PC-3 (cell line): ENCODE measurements around the gene ATP2B3. TPM values are rescaled to one million over a fixed set of nuclear protein-coding genes. Genes with fewer than 3 reads are reported as not detected.

Experiments used
- ATAC-seq: fragments of 200-7000 bp; cut with Tn5 transposase; 2 replicates; pipeline ENCODE4 v1.9.1; 2020; ENCODE audit warnings: mild to moderate bottlenecking, moderate library complexity
- Bru-seq: library from RNA; stranded (reverse); fragments of 400-500 nt; gene quantifications from one replicate; lab custom pipeline; 2021; lab: Mats Ljungman, UMichigan
- BruChase-seq, 2 experiments: library from RNA; stranded (reverse); fragments of 400-500 nt; gene quantifications; one replicate each; lab custom pipeline; 2021; lab: Mats Ljungman, UMichigan
- BruUV-seq: library from RNA; stranded (reverse); fragments of 400-500 nt; replicated peaks from 2 replicates; lab custom pipeline; 2021; lab: Mats Ljungman, UMichigan
- CTCF ChIA-PET: fragments of 300-600 bp; sonication (Branson Sonifier 250); formaldehyde crosslinking; loops from one replicate; lab custom pipeline; 2022; ENCODE audit warnings: antibody characterized with exemption; lab: Charles Lee
- POLR2A ChIA-PET: fragments of 300-600 bp; sonication (Branson Sonifier 250); formaldehyde crosslinking; loops from one replicate; lab custom pipeline; 2022; ENCODE audit warnings: antibody characterized with exemption; ENCODE audit not compliant: unreplicated experiment; lab: Charles Lee
- DNase-seq: peaks from one replicate; pipeline ENCODE4 v3.0.0-alpha.2; 2015
- H2AFZ ChIP-seq: fragments of 300-600 bp; sonication (generic); 2 replicates; pipeline ENCODE4 v1.6.0; 2016; ENCODE audit warnings: antibody characterized with exemption, low read length
- H3F3A ChIP-seq: fragments of 300-600 bp; sonication (generic); one replicate; pipeline ENCODE4 v1.6.0; 2017; ENCODE audit warnings: antibody characterized with exemption, low read length, control low read depth, mild to moderate bottlenecking; ENCODE audit not compliant: unreplicated experiment
- H3K27ac ChIP-seq: fragments of 300-600 bp; sonication (generic); 2 replicates; pipeline ENCODE4 v1.5.1; 2016; ENCODE audit warnings: mild to moderate bottlenecking, low read length
- H3K27me3 ChIP-seq: fragments of 300-600 bp; sonication (generic); 2 replicates; pipeline ENCODE4 v1.6.1; 2016; ENCODE audit warnings: low read length, mixed read lengths
- H3K36me3 ChIP-seq: fragments of 300-600 bp; sonication (generic); 2 replicates; pipeline ENCODE4 v1.6.1; 2016; ENCODE audit warnings: low read depth, mixed run types, low read length, mixed read lengths
- H3K4me1 ChIP-seq: fragments of 300-600 bp; sonication (generic); 2 replicates; pipeline ENCODE4 v1.5.1; 2016; ENCODE audit warnings: low read length; ENCODE audit not compliant: insufficient read depth
- H3K4me2 ChIP-seq: fragments of 300-600 bp; sonication (generic); 2 replicates; pipeline ENCODE4 v1.6.0; 2016; ENCODE audit warnings: low read length
- H3K4me3 ChIP-seq: fragments of 300-600 bp; sonication (generic); 2 replicates; pipeline ENCODE4 v1.5.1; 2016; ENCODE audit warnings: mild to moderate bottlenecking, low read length, mixed read lengths
- H3K79me2 ChIP-seq: fragments of 300-600 bp; sonication (generic); 2 replicates; pipeline ENCODE4 v1.6.1; 2017; ENCODE audit warnings: low read length, mixed read lengths
- H3K9ac ChIP-seq: fragments of 300-600 bp; sonication (generic); 2 replicates; pipeline ENCODE4 v1.6.0; 2016; ENCODE audit warnings: mild to moderate bottlenecking, low read length
- H3K9me2 ChIP-seq: fragments of 300-600 bp; sonication (generic); replicated peaks from 2 replicates; pipeline ENCODE4 v1.6.1; 2016; ENCODE audit warnings: mixed run types, low read length, mixed read lengths
- H3K9me3 ChIP-seq: fragments of 300-600 bp; sonication (generic); 2 replicates; pipeline ENCODE4 v1.6.1; 2016; ENCODE audit warnings: low read length, mixed read lengths
- H4K20me1 ChIP-seq: fragments of 300-600 bp; sonication (generic); 2 replicates; pipeline ENCODE4 v1.6.1; 2016; ENCODE audit warnings: low read length, mixed read lengths
- EZH2 ChIP-seq: fragments of 300-600 bp; sonication (generic); IDR thresholded peaks from one replicate; pipeline ENCODE4 v1.6.1; 2017; ENCODE audit warnings: antibody characterized with exemption, mild to moderate bottlenecking, low read length; ENCODE audit not compliant: unreplicated experiment
- EZH2phosphoT487 ChIP-seq: fragments of 300-600 bp; sonication (generic); IDR thresholded peaks from 2 replicates; pipeline ENCODE4 v1.6.1; 2018; ENCODE audit warnings: mild to moderate bottlenecking, antibody characterized with exemption, low read length, borderline replicate concordance
- intact Hi-C: fragments of 100-400 bp; cut with micrococcal nuclease; formaldehyde crosslinking; loops from 2 replicates; pipeline ENCODE4 v1.9.0; 2023
- long read RNA-seq: library from polyadenylated mRNA; unstranded; transcript quantifications from one replicate; pipeline ENCODE4 v2.0.0, GENCODE V29; 2021; ENCODE audit not compliant: unreplicated experiment
- total RNA-seq: library from RNA; depleted of rRNA; stranded (reverse); fragments of >200 nt; gene quantifications from 2 replicates; pipeline ENCODE4 v1.2.3, GENCODE V29; 2014; rRNA removed
- TF ChIP-seq, protein P1 (sequence below): fragments of 300-600 bp; sonication (generic); conservative IDR thresholded peaks from 2 replicates; pipeline ENCODE4 v1.5.1; 2017; ENCODE audit warnings: antibody characterized with exemption, low read depth, mild to moderate bottlenecking, low read length

Gene ATP2B3
- total RNA-seq (not detected in 2 replicates), Bru-seq, nascent RNA (percentile 1 among the genes with signal in this experiment), BruChase-seq, experiment 1, labeled RNA remaining after a 6-hour chase (percentile 3 among the genes with signal in this experiment), BruChase-seq, experiment 2, labeled RNA remaining after a 2-hour chase (percentile 1 among the genes with signal in this experiment)
- long read RNA-seq: 0 reads

DNA sequence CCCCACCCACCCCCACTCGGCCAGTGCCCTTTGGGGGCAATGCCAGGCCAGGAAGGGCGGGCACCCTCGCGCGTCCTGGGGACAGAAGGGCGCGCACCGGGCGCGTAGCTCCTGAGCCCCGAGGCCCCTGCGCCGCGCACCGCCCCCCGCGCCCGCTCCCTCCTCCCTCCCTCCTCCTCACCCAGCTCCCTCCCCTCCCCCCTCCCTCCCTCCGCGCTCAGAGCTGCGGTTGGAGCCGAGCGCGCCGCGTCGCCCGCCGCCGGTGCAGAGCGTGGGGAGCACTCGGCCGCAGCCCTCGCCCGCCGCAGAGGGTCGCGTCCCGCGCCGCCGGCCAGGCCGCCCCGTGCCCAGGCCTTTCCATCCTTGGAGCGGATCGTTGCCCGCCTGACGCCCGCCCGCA lies at the start of gene ATP2B3:
TSS of gene ATP2B3 (plus strand) at position 220 of the 400 bp plus-strand sequence. CDS start 18,606 bp downstream, outside the sequence.
- H3K9ac ChIP-seq: no peak within 1 kb of the TSS
- no peak within 1 kb of the TSS for H2AFZ ChIP-seq
- H3F3A ChIP-seq: no peaks in the 10 kb centered on the region
- no peaks in the 10 kb centered on the region for H3K36me3 ChIP-seq
- no peak within 1 kb of the TSS for H3K4me2 ChIP-seq
- no peak within 1 kb of the TSS for H3K27ac ChIP-seq
- ChIA-PET CTCF (no interaction called here), POLR2A (no interaction called here)
- no peak for DNase-seq
- no peaks in the 10 kb centered on the region for H3K4me1 ChIP-seq
- BruUV-seq: no TSS peak
- H3K9me3 ChIP-seq: no peaks in the 10 kb centered on the region
- no peaks in the 10 kb centered on the region for H3K9me2 ChIP-seq
- H4K20me1 ChIP-seq: no peaks in the 10 kb centered on the region
- H3K27me3 ChIP-seq: peaks cover 9% of the 10 kb centered on the region; the same call in 1 of the 2 replicates
- intact Hi-C loops: no loop called here
- TF ChIP-seq, protein P1, sequence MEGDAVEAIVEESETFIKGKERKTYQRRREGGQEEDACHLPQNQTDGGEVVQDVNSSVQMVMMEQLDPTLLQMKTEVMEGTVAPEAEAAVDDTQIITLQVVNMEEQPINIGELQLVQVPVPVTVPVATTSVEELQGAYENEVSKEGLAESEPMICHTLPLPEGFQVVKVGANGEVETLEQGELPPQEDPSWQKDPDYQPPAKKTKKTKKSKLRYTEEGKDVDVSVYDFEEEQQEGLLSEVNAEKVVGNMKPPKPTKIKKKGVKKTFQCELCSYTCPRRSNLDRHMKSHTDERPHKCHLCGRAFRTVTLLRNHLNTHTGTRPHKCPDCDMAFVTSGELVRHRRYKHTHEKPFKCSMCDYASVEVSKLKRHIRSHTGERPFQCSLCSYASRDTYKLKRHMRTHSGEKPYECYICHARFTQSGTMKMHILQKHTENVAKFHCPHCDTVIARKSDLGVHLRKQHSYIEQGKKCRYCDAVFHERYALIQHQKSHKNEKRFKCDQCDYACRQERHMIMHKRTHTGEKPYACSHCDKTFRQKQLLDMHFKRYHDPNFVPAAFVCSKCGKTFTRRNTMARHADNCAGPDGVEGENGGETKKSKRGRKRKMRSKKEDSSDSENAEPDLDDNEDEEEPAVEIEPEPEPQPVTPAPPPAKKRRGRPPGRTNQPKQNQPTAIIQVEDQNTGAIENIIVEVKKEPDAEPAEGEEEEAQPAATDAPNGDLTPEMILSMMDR: no peak
- TF ChIP-seq EZH2phosphoT487 (no peak), EZH2 (no peak)
- H3K4me3 ChIP-seq: no peak within 1 kb of the TSS
- ATAC-seq: no peak
- H3K79me2 ChIP-seq: no peaks in the 10 kb centered on the region

DNA sequence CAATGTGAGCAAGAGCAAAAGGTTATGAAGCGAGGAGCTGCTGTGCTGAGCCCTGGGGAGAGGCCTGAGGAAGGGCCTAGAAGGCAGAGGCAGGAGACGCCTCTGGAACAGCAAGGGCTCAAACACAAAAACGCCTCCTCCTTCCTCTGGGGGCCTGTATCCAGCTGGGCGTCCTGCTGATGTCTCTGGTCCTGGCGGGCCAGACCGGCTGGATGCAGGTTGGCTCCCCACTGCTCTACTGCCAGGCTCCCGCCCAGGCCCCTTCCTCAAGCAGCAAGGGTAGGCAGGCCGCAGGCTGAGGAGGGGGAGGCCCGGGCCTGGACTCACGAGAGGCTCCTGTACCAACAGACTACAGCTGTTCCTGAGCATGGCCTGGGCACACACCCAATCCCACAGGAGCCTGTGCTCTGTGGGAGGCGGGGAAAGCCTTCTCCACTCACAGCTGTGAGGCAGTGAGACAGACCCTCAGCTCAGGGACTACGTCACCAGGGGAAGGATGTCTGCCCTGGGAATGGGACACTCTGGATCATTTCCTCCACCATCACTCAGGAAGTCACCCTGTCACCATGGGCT lies 49.3 kb upstream of the ATP2B3 start:
- intact Hi-C loops: no loop called here
- H3K4me1 ChIP-seq: no peaks in the 10 kb centered on the region
- TF ChIP-seq EZH2: no peak
- TF ChIP-seq EZH2phosphoT487: no peak
- TF ChIP-seq, protein P1: no peak
- no peak overlapping the region for H2AFZ ChIP-seq
- no peak overlapping the region for H3K4me2 ChIP-seq
- H3K36me3 ChIP-seq: no peaks in the 10 kb centered on the region
- ChIA-PET CTCF (no interaction called here), POLR2A (no interaction called here)
- no peaks in the 10 kb centered on the region for H3K9me3 ChIP-seq
- H3F3A ChIP-seq: no peaks in the 10 kb centered on the region
- peaks cover 27% of the 10 kb centered on the region for H3K79me2 ChIP-seq
- no peaks in the 10 kb centered on the region for H3K9me2 ChIP-seq
- DNase-seq (no peak), ATAC-seq (no peak)
- H3K27ac ChIP-seq: no peak overlapping the region
- no peak overlapping the region for H3K4me3 ChIP-seq
- H3K27me3 ChIP-seq: no peaks in the 10 kb centered on the region
- BruUV-seq: no TSS peak
- no peaks in the 10 kb centered on the region for H4K20me1 ChIP-seq
- no peak overlapping the region for H3K9ac ChIP-seq

DNA sequence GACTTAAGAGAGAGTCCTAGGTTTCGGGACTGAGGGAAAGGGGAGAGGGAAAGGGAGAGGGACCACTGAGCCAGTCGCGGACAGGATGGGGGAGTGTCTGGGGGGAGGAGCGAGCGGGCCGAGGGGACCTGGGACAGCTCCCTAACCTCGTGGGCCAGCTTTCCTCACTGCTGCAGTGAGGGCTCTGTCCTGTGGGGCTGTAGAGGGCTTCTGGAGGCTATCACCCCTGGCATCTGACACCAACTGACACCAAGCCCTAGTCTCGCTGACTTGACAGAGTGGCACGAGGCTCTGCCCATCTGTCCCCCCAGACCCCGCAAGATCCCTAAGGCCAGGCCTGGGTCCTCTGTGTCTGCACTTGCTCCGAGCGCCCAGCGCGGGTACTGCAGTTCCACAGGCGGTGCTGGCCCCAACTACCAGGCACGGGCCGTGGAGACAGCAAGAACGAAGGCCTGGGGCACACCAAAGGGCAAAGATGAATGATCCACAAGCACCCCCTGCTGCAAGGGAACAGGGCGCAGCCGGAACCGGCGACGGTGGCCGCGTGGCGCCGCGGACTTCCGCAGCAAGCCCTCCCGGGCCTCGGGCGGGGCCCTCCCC lies 47.5 kb upstream of the ATP2B3 start:
- peak; percentile 39 for ATAC-seq
- H3K9me2 ChIP-seq: no peaks in the 10 kb centered on the region
- intact Hi-C loops: loop anchor here (2.0 kb wide), 1 partner anchor 37 kb away; no protein-coding TSS in a partner anchor
- H3K4me2 ChIP-seq: peak overlapping the region; percentile 97
- no peaks in the 10 kb centered on the region; the same call in 1 of the 2 replicates for H3K4me1 ChIP-seq
- no peaks in the 10 kb centered on the region for H3K9me3 ChIP-seq
- TSS peak; percentile 52 for BruUV-seq
- peak overlapping the region; percentile 82 for H2AFZ ChIP-seq
- H3K27me3 ChIP-seq: no peaks in the 10 kb centered on the region
- H3K36me3 ChIP-seq: no peaks in the 10 kb centered on the region
- no peak overlapping the region for H3K27ac ChIP-seq
- TF ChIP-seq EZH2 (no peak), EZH2phosphoT487 (no peak)
- TF ChIP-seq, protein P1: no peak
- ChIA-PET CTCF (interaction anchor here (0.6 to 1.0 kb wide), 3 partner anchors 9 to 408 kb away, joined by 3 to 25 read pairs (median 4); no protein-coding TSS in a partner anchor), POLR2A (no interaction called here)
- peak; percentile 28 for DNase-seq
- H3F3A ChIP-seq: no peaks in the 10 kb centered on the region
- H3K9ac ChIP-seq: peak overlapping the region; percentile 95
- no peaks in the 10 kb centered on the region for H4K20me1 ChIP-seq
- peak overlapping the region; percentile 95 for H3K4me3 ChIP-seq
- H3K79me2 ChIP-seq: peaks cover 27% of the 10 kb centered on the region
